ENCODE data around the gene SDSL.

- TF ChIP-seq CTCF (IDR thresholded peaks at IDR 0.05 in 4 of 5, conservative IDR thresholded peaks at IDR 0.05 in 1 of 5) (no peak), POLR2A (IDR thresholded peaks at IDR 0.05) (no peak)
These were observed 20.8 kb upstream of the SDSL start for GRCh38 chr12:113401066-113402000.

Measured in gastrocnemius medialis (tissue), 4 donors.